ENCODE measurements around the gene TUBA4B.

The TUBA4B gene

GRCh38 chr2:219252900-219253752 lies at the start of gene TUBA4B:
TSS of gene TUBA4B (plus strand) at chr2:219253243. CDS start at chr2:219253408, 165 bp downstream.
- Mint-ChIP-seq H3K4me1 (peaks cover 45% of the 10 kb centered on the region), H3K27ac (peak within 1 kb of the TSS; percentile 91), H3K36me3 (peaks cover 19% of the 10 kb centered on the region), H3K27me3 (no peaks in the 10 kb centered on the region), H3K4me3 (peak within 1 kb of the TSS; percentile 82), H3K9me3 (no peaks in the 10 kb centered on the region)
- peak in 1 of 2 donors; percentile 35 for DNase-seq (ENCODE audit: low spot score in 2 of 2)
- ATAC-seq (ENCODE audit: low read depth): peak; percentile 28

GRCh38 chr2:219204425-219205164 lies 48.4 kb upstream of the TUBA4B start:
- DNase-seq (ENCODE audit: low spot score in 2 of 2): no peak
- Mint-ChIP-seq H3K36me3 (no peaks in the 10 kb centered on the region), H3K27ac (no peak overlapping the region), H3K4me1 (peaks cover 13% of the 10 kb centered on the region), H3K27me3 (peaks cover under 1% of the 10 kb centered on the region), H3K4me3 (no peak overlapping the region), H3K9me3 (no peaks in the 10 kb centered on the region)
- ATAC-seq (ENCODE audit: low read depth): no peak

GRCh38 chr2:219205165-219205538 lies 47.9 kb upstream of the TUBA4B start:
- no peak for DNase-seq (ENCODE audit: low spot score in 2 of 2)
- Mint-ChIP-seq H3K4me3 (no peak overlapping the region), H3K27me3 (no peaks in the 10 kb centered on the region), H3K27ac (no peak overlapping the region), H3K9me3 (no peaks in the 10 kb centered on the region), H3K36me3 (no peaks in the 10 kb centered on the region), H3K4me1 (peaks cover 13% of the 10 kb centered on the region)
- ATAC-seq (ENCODE audit: low read depth): no peak

GRCh38 chr2:219205981-219206327 lies 47.1 kb upstream of the TUBA4B start:
- Mint-ChIP-seq H3K27ac (peak overlapping the region; percentile 86), H3K27me3 (no peaks in the 10 kb centered on the region), H3K9me3 (no peaks in the 10 kb centered on the region), H3K4me3 (peak overlapping the region; percentile 82), H3K4me1 (peaks cover 13% of the 10 kb centered on the region), H3K36me3 (no peaks in the 10 kb centered on the region)
- no peak for DNase-seq (ENCODE audit: low spot score in 2 of 2)
- ATAC-seq (ENCODE audit: low read depth): no peak

GRCh38 chr2:219206328-219207133 lies 46.5 kb upstream of the TUBA4B start, which contains the start of gene ZFAND2B:
TSS of gene ZFAND2B (plus strand) at chr2:219206782. CDS start at chr2:219206988, 206 bp downstream.
- DNase-seq (ENCODE audit: low spot score in 2 of 2) (peak; percentile 94 to 96), ATAC-seq (ENCODE audit: low read depth) (peak; percentile 91)
- H3K27me3 Mint-ChIP-seq: no peaks in the 10 kb centered on the region
- H3K36me3 Mint-ChIP-seq: no peaks in the 10 kb centered on the region
- peak within 1 kb of the TSS; percentile 82 for H3K4me3 Mint-ChIP-seq
- peak within 1 kb of the TSS; percentile 86 for H3K27ac Mint-ChIP-seq
- H3K4me1 Mint-ChIP-seq: peaks cover 16% of the 10 kb centered on the region
- no peaks in the 10 kb centered on the region for H3K9me3 Mint-ChIP-seq

GRCh38 chr2:219207134-219207883 lies 45.7 kb upstream of the TUBA4B start:
- H3K36me3 Mint-ChIP-seq: no peaks in the 10 kb centered on the region
- peaks cover 19% of the 10 kb centered on the region for H3K4me1 Mint-ChIP-seq
- H3K9me3 Mint-ChIP-seq: no peaks in the 10 kb centered on the region
- ATAC-seq (ENCODE audit: low read depth) (no peak), DNase-seq (ENCODE audit: low spot score in 2 of 2) (no peak)
- H3K27me3 Mint-ChIP-seq: no peaks in the 10 kb centered on the region
- H3K4me3 Mint-ChIP-seq: peak overlapping the region; percentile 82
- H3K27ac Mint-ChIP-seq: peak overlapping the region; percentile 86

- ATAC-seq (ENCODE audit: low read depth): no peak
- no peaks in the 10 kb centered on the region for H3K9me3 Mint-ChIP-seq
- peaks cover 19% of the 10 kb centered on the region for H3K4me1 Mint-ChIP-seq
- DNase-seq (ENCODE audit: low spot score in 2 of 2): no peak
- no peak overlapping the region for H3K27ac Mint-ChIP-seq
- H3K4me3 Mint-ChIP-seq: peak overlapping the region; percentile 82
- no peaks in the 10 kb centered on the region for H3K36me3 Mint-ChIP-seq
- no peaks in the 10 kb centered on the region for H3K27me3 Mint-ChIP-seq
Observed at GRCh38 chr2:219207884-219208740, 44.9 kb upstream of the TUBA4B start.

- H3K4me3 Mint-ChIP-seq: no peak overlapping the region
- ATAC-seq (ENCODE audit: low read depth): no peak
Observed at GRCh38 chr2:219209236-219210195, 43.5 kb upstream of the TUBA4B start.

GRCh38 chr2:219210196-219210885 lies 42.7 kb upstream of the TUBA4B start:
- H3K27ac Mint-ChIP-seq: no peak overlapping the region
- no peak for DNase-seq (ENCODE audit: low spot score in 2 of 2)
- H3K27me3 Mint-ChIP-seq: no peaks in the 10 kb centered on the region
- no peak for ATAC-seq (ENCODE audit: low read depth)
- no peaks in the 10 kb centered on the region for H3K9me3 Mint-ChIP-seq
- H3K4me1 Mint-ChIP-seq: peaks cover 19% of the 10 kb centered on the region
- peaks cover 3% of the 10 kb centered on the region for H3K36me3 Mint-ChIP-seq
- no peak overlapping the region for H3K4me3 Mint-ChIP-seq

More at GRCh38 chr2:219209236-219210195, 43.5 kb upstream of the TUBA4B start:
- Mint-ChIP-seq H3K27ac (peak overlapping the region; percentile 28), H3K36me3 (peaks cover 3% of the 10 kb centered on the region), H3K27me3 (no peaks in the 10 kb centered on the region), H3K4me1 (peaks cover 19% of the 10 kb centered on the region), H3K9me3 (no peaks in the 10 kb centered on the region)
- DNase-seq (ENCODE audit: low spot score in 2 of 2): no peak

GRCh38 chr2:219210886-219211362 lies 42.1 kb upstream of the TUBA4B start:
- no peaks in the 10 kb centered on the region for H3K9me3 Mint-ChIP-seq
- peaks cover 3% of the 10 kb centered on the region for H3K36me3 Mint-ChIP-seq
- H3K27me3 Mint-ChIP-seq: no peaks in the 10 kb centered on the region
- DNase-seq (ENCODE audit: low spot score in 2 of 2): no peak
- H3K4me3 Mint-ChIP-seq: no peak overlapping the region
- H3K4me1 Mint-ChIP-seq: peaks cover 19% of the 10 kb centered on the region
- peak overlapping the region; percentile 63 for H3K27ac Mint-ChIP-seq
- ATAC-seq (ENCODE audit: low read depth): no peak

- peaks cover 3% of the 10 kb centered on the region for H3K36me3 Mint-ChIP-seq
- H3K27me3 Mint-ChIP-seq: no peaks in the 10 kb centered on the region
- DNase-seq (ENCODE audit: low spot score in 2 of 2) (no peak), ATAC-seq (ENCODE audit: low read depth) (no peak)
- peaks cover 19% of the 10 kb centered on the region for H3K4me1 Mint-ChIP-seq
- no peak overlapping the region for H3K27ac Mint-ChIP-seq
- no peaks in the 10 kb centered on the region for H3K9me3 Mint-ChIP-seq
- no peak overlapping the region for H3K4me3 Mint-ChIP-seq
Observed at GRCh38 chr2:219213026-219213415, 40.0 kb upstream of the TUBA4B start.

Measured in memory B cell (primary cell).